Retinal pigment epithelial cell (primary cell): Measurements from ENCODE around the gene EIF6.

Experiments
- DNase-seq: peaks from one replicate; pipeline ENCODE4 v3.0.0-alpha.2; 2010; ENCODE audit warnings: low read depth
- H3K4me3 ChIP-seq: 2 replicates; pipeline ENCODE4 v1.5.1; 2011; ENCODE audit warnings: mild to moderate bottlenecking, low read length, control low read depth, moderate library complexity
- TF ChIP-seq, protein P1 (sequence below): conservative IDR thresholded peaks from 2 replicates; pipeline ENCODE4 v1.5.1; 2011; ENCODE audit warnings: low read depth, low read length, control low read depth, inconsistent platforms

Gene EIF6

DNA sequence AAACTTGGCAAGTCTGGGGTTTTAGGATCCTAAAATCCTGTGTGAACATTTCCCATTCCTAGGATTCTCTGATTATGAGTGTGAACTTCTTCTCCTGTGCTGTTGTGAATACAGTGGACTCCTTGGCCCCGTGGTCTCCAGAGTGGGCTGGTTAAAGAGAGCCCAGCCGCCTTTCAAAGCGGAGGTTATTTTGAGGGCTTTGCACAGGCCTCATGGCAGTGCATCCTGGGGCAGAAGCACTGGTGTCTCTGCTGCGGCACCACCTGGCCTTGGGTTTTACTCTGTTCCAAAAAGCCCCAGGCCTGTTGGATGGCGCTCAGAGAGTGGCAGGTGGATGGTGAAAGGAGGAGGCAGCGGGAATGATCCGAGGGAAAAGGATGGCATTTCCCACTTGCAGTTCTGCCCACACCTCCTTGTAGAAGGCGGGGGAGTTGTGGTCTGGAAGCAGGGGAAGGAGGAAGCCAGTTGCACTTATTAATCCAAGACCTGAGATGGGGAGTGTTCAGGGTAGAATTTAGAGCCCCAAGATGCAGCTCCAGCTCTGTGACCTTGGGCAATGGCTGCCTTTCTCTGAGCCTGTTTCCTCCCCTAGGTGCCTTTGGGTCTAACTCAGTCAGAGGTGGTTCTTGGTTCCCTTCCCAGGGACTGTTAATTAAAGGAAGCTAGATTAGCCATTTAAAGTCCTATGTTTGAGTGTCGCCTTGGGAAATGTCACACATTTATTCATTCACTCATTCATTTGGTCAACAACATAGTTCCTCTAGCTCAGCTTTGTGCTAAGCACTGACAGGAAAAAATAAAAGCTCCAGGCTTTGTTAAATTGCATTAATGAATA, 35.7 kb downstream of the EIF6 start:
- no peak overlapping the region for H3K4me3 ChIP-seq
- no peak for DNase-seq
- TF ChIP-seq, protein P1, sequence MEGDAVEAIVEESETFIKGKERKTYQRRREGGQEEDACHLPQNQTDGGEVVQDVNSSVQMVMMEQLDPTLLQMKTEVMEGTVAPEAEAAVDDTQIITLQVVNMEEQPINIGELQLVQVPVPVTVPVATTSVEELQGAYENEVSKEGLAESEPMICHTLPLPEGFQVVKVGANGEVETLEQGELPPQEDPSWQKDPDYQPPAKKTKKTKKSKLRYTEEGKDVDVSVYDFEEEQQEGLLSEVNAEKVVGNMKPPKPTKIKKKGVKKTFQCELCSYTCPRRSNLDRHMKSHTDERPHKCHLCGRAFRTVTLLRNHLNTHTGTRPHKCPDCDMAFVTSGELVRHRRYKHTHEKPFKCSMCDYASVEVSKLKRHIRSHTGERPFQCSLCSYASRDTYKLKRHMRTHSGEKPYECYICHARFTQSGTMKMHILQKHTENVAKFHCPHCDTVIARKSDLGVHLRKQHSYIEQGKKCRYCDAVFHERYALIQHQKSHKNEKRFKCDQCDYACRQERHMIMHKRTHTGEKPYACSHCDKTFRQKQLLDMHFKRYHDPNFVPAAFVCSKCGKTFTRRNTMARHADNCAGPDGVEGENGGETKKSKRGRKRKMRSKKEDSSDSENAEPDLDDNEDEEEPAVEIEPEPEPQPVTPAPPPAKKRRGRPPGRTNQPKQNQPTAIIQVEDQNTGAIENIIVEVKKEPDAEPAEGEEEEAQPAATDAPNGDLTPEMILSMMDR = no peak

DNA sequence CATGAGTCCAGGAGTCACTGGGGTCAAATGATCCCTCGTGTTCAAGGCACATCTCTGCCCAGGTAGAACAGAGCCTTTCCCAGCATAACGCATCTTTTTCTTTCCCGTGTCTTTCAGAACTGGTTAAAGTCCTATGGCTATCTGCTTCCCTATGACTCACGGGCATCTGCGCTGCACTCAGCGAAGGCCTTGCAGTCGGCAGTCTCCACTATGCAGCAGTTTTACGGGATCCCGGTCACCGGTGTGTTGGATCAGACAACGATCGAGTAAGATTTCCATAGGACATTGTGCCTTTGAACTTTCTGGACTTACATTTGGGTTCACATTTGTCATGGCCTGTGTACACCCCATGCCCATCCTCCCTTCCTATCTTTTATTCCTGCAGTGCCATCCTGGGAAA, 37.8 kb downstream of the EIF6 start:
- no peak overlapping the region for H3K4me3 ChIP-seq
- no peak for DNase-seq
- TF ChIP-seq, protein P1 = no peak

DNA sequence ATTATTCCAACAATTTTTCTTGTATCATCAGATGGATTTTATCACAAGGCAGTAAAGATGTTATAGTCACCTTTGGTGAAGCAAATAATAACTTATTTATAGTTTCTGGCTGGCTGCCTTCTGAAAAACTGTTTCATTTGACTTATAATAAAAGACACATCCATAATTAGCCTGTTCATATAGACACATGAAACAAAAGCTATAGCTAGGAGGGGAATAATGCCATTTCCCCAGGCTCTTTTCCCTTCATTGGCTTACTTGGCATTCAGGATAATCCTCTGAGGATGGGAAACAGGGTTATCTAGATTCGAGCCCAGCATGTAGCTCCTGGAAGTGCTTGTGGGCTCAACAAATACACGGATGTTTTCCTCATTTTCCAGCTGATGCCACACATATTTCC, 40.6 kb downstream of the EIF6 start:
- TF ChIP-seq, protein P1 = no peak
- no peak for DNase-seq
- H3K4me3 ChIP-seq = no peak overlapping the region

GRCh38 chr20:35243317-35243716, 41.3 kb downstream of the EIF6 start:
- TF ChIP-seq, protein P1 = no peak
- DNase-seq = no peak
- no peak overlapping the region for H3K4me3 ChIP-seq

GRCh38 chr20:35240811-35241293, 43.7 kb downstream of the EIF6 start:
- TF ChIP-seq, protein P1 = no peak
- no peak for DNase-seq

GRCh38 chr20:35240083-35240810, 44.3 kb downstream of the EIF6 start:
- H3K4me3 ChIP-seq = no peak overlapping the region
- DNase-seq = no peak
- TF ChIP-seq, protein P1 = no peak

More at GRCh38 chr20:35240811-35241293, 43.7 kb downstream of the EIF6 start:
- no peak overlapping the region for H3K4me3 ChIP-seq
